ENCODE measurements around the gene HPCAL1. TPM values are rescaled to one million over a fixed set of nuclear protein-coding genes. Genes with fewer than 3 reads are reported as not detected.
A peak's percentile ranks its signal among the peaks of the same experiment; 100 is the strongest.

Gene HPCAL1
- total and polyA plus RNA-seq, 10 of the 15 experiments (the other 5 are each of a cell fraction or from before 2014, with no cell fraction given): 0.40 to 12.8 (median 7.9) TPM

DNA sequence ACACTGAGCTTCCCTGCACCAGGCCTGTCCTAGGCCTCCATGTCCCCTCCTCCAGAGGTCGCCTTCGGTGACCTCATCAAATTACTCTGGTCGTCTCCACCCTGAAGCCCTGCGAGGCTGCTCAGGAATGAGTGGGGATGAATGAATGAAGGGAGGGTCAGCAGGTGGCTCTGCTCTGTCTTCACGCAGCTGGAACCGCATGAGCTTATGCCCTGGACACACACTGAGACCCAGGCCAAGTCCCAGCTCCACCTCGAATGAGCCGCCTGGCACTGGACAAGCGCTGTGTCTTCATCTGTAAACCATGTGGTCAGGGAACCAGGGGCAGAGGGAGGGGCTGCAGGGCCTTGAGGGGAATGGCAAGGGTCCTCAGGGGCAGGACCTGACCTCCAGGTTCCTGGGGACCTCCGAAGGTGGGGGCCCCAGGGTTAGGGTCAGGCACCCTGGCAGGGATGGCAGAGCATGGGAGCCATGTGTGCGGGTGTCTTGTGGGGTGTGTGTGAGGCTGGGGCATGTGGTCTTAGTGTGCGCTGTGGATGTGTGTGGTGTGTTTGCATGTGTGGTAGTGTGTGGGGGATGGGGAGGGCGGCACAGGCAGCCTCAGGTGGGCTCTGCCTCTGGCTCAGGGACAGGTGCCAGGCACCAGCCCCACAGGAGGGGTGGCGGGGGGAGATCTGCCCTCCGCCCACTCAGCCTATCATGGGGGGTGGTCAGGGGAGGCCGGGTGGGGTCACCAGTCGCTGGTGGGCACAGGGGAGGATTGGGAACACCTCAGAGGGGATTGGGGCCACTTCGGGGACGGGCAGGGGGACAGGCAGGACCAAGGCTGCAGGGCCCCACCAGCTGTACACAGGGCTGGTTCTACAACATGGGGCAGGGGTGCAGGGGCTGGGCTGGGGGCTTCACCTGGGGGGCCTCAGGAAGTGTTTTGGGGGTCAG, 131.5 kb downstream of the HPCAL1 start:
- FAIRE-seq: no peak
- Histone ChIP-seq H3K79me2 (ENCODE audit: control insufficient read depth, insufficient read depth, low read length) (no peaks in the 10 kb centered on the region), H3K27me3 (replicated peaks in 1 of 2; ENCODE audit: control insufficient read depth in 2 of 2, insufficient read depth in 2 of 2, low read length in 1 of 2) (no peaks in the 10 kb centered on the region), H3K9ac (ENCODE audit: control insufficient read depth, insufficient read depth, low read length) (no peak overlapping the region), H3K36me3 (ENCODE audit: control insufficient read depth in 2 of 2, insufficient read depth in 2 of 2, low read length in 1 of 2) (peaks cover 0 to under 1% of the 10 kb centered on the region in 2 experiments; a peak in 1 of 4 replicates), H3K4me3 (no peak overlapping the region), H3K4me1 (ENCODE audit: control insufficient read depth, insufficient read depth, low read length) (peaks cover 3% of the 10 kb centered on the region; the same call in 1 of the 2 replicates), H2AFZ (ENCODE audit: control insufficient read depth, low read depth, low read length) (no peak overlapping the region), H3K4me2 (ENCODE audit: control insufficient read depth, insufficient read depth) (no peak overlapping the region; the same call in 1 of the 2 replicates), H3K27ac (ENCODE audit: control insufficient read depth, insufficient read depth) (no peak overlapping the region), H3K9me3 (replicated peaks; ENCODE audit: control insufficient read depth, insufficient read depth, low read length) (no peaks in the 10 kb centered on the region), H4K20me1 (ENCODE audit: control insufficient read depth, insufficient read depth) (no peaks in the 10 kb centered on the region)
- CTCF ChIA-PET: interaction anchor here (0.7 to 9.1 kb wide), 44 partner anchors 9 to 634 kb away, joined by 3 to 166 read pairs (median 6); partner anchors contain the start of genes HPCAL1, ODC1 and RRM2
- POLR2A ChIA-PET: interaction anchor here (1.0 to 2.5 kb wide), 8 partner anchors 11 to 360 kb away, joined by 4 to 16 read pairs (median 5); no protein-coding TSS in a partner anchor
- SMC1A ChIA-PET (ENCODE audit: uncharacterized antibody, unreplicated experiment): interaction anchor here (0.9 to 4.4 kb wide), 26 partner anchors 9 to 385 kb away, joined by 3 to 84 read pairs (median 5); partner anchors contain the start of gene ODC1
- DNase-seq (ENCODE audit: low read depth, low spot score): no peak
- RAD21 ChIA-PET (ENCODE audit: unreplicated experiment): interaction anchor here (0.8 to 7.3 kb wide), 31 partner anchors 8 to 635 kb away, joined by 3 to 178 read pairs (median 5); partner anchors contain the start of genes HPCAL1 and ODC1
- in situ Hi-C loops (cut with MboI): loop anchor here (10.0 kb wide), 1 partner anchor 619 kb away; no protein-coding TSS in a partner anchor
- TF ChIP-seq NR2F1 (conservative IDR thresholded peaks at IDR 0.05): 0 out of 2 replicates have a peak, but pooled peaks have one; percentile 19
- TF ChIP-seq FOXK2 (IDR thresholded peaks at IDR 0.05): no peak
- intact Hi-C loops (cut with micrococcal nuclease; ENCODE audit: unreplicated experiment): loop anchor here (10.0 kb wide), 1 partner anchor 619 kb away; no protein-coding TSS in a partner anchor
- no peak for ATAC-seq
- 60% methylated on average over 17 of the region's 19 CpGs for WGBS (ENCODE audit: insufficient coverage, insufficient replicate concordance, low lambda C conversion rate, missing lambda C conversion rate)
- no TSS peak for BruUV-seq (replicated peaks)
